ENCODE results near the gene ATE1. TPM values are rescaled to one million over a fixed set of nuclear protein-coding genes. Genes with fewer than 3 reads are reported as not detected.

ATE1 gene
- total RNA-seq, 2 experiments from 2014 or later, result 22.1 to 22.9 TPM

DNA sequence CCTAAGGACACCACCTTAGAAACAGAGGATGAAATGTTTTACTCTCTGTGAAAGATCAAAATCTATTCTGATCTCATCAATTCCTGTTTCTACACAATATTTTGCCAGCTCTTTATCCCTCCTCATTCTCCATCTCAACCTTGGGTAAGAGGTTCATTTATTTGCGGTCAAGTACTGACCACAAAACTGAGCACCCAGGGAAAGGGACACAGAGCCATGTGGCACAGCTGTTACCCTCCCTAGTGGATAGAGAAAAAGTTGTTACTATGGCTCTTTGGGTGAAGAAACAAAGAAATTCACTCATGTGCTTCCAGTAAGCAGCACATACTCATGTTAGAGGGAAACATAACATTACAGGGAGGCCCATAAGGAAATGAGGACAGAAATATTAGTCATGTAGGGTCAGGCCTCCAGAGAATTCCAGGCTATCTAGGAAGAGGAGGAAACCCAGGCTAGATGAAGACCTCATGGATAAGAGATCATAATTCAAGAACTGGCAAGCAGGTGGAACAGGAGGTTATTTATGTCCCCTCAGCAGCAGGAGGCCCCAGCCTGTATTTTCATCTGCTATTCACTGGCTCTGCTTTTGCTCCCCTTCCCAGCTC lies 114.5 kb downstream of the ATE1 start:
- Mint-ChIP-seq H3K9me3 (no peaks in the 10 kb centered on the region), H3K4me3 (no peak overlapping the region), H3K4me1 (no peaks in the 10 kb centered on the region), H3K36me3 (ENCODE audit: low read depth) (no peaks in the 10 kb centered on the region), H3K27me3 (no peaks in the 10 kb centered on the region), H3K27ac (no peak overlapping the region)
- CTCF ChIA-PET, result interaction anchor here (1.0 to 1.1 kb wide), 2 partner anchors 10 to 12 kb away, joined by 3 to 4 read pairs; no protein-coding TSS in a partner anchor
- no peak for DNase-seq
- POLR2A ChIA-PET, result no interaction called here

DNA sequence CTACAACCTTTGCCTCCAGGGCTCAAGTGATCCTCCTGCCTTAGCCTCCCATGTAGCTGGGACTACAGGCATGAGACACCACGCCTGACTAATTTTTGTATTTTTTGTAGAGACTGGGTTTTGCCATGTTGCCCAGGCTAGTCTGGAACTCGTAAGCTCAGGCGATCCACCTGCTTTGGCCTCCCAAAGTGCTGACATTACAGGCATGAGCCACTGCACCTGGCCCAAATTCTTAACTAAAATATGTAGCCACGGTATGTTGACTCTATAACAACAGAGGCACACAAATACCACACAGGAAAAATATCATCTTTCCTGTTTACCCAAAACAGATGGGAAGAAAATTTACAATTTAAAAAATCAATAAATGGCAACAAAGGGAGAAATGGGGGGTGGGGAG lies 115.8 kb downstream of the ATE1 start:
- Mint-ChIP-seq H3K4me1 (no peaks in the 10 kb centered on the region), H3K27me3 (no peaks in the 10 kb centered on the region), H3K9me3 (no peaks in the 10 kb centered on the region), H3K27ac (no peak overlapping the region), H3K4me3 (no peak overlapping the region), H3K36me3 (ENCODE audit: low read depth) (no peaks in the 10 kb centered on the region)
- DNase-seq, result no peak
- CTCF ChIA-PET, result interaction anchor here (1.3 kb wide), 1 partner anchor 13 kb away, joined by 4 read pairs; no protein-coding TSS in a partner anchor
- POLR2A ChIA-PET, result no interaction called here

DNA sequence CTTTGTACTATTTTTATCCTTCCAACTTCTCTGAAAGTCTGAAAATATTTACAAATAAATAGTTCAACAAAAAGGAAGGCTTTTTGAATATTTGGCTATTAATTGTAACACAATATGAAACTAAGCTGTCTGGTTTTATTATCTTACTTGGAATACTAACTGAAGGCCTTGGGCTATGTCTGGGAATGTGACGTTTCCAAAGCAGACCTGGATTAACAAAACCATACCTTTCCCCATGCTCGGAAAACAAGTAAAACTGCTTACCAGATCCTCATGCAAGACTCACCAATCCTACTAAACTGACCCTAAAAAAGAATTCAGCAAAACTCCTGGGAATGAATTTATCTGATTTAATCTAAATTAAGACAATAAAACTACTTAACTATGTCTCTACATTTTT lies 116.4 kb downstream of the ATE1 start:
- H3K9me3 Mint-ChIP-seq, result no peaks in the 10 kb centered on the region
- CTCF ChIA-PET, result interaction anchor here (1.3 kb wide), 1 partner anchor 13 kb away, joined by 4 read pairs; no protein-coding TSS in a partner anchor
- H3K36me3 Mint-ChIP-seq (ENCODE audit: low read depth), result no peaks in the 10 kb centered on the region

DNA sequence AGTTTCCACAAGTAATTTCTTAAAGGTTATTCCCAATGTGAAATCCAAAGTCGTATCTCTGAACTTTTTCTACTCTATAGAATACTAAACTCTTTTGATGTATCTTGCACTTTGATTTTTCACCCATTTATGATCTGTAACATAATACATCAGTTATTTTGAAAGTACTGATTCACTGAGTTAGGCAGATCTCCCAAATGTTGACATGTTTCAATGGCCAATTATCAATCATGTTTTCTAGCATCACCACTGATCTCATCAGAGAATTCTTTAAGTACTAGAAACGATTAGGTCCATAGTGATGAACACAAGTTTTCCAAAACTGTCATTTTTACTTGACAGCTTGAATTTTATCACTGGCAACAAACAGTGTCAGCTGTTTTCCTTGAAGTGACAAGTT lies 119.0 kb downstream of the ATE1 start:
- H3K36me3 Mint-ChIP-seq (ENCODE audit: low read depth), result no peaks in the 10 kb centered on the region
- CTCF ChIA-PET, result no interaction called here
- no peak overlapping the region for H3K4me3 Mint-ChIP-seq
- POLR2A ChIA-PET, result no interaction called here
- no peak overlapping the region for H3K27ac Mint-ChIP-seq
- DNase-seq, result no peak
- no peaks in the 10 kb centered on the region for H3K9me3 Mint-ChIP-seq
- no peaks in the 10 kb centered on the region for H3K27me3 Mint-ChIP-seq
- H3K4me1 Mint-ChIP-seq, result no peaks in the 10 kb centered on the region

More for the DNA sequence above, 116.4 kb downstream of the ATE1 start:
- Mint-ChIP-seq H3K27me3 (no peaks in the 10 kb centered on the region), H3K27ac (no peak overlapping the region), H3K4me1 (no peaks in the 10 kb centered on the region), H3K4me3 (no peak overlapping the region)
- POLR2A ChIA-PET, result no interaction called here
- no peak for DNase-seq

DNA sequence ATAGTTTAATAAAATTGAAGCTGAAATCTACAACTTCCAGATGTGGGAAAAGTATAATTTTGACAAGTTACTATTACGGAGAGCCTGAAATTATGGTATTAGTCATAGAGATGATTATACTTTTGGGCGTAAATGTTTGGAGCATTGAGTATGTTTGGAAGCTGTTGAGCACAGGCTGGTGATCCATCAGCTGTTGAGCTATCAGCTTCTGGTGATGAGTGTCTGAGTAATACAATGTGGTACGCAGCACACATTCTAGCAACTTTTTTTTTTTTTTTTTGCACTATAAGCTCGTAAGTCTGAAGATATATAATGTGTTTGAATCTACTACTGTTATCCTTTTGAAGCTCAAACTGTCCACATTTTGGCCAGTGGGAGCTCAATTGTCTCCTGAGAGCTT lies 123.4 kb downstream of the ATE1 start:
- no peaks in the 10 kb centered on the region for H3K4me1 Mint-ChIP-seq
- POLR2A ChIA-PET, result no interaction called here
- no peaks in the 10 kb centered on the region for H3K27me3 Mint-ChIP-seq
- no peak overlapping the region for H3K4me3 Mint-ChIP-seq
- DNase-seq, result no peak
- CTCF ChIA-PET, result interaction anchor here (1.0 to 1.3 kb wide), 3 partner anchors 10 to 20 kb away, joined by 3 to 5 read pairs (median 4); no protein-coding TSS in a partner anchor
- no peak overlapping the region for H3K27ac Mint-ChIP-seq
- no peaks in the 10 kb centered on the region for H3K36me3 Mint-ChIP-seq (ENCODE audit: low read depth)
- H3K9me3 Mint-ChIP-seq, result no peaks in the 10 kb centered on the region

- no peaks in the 10 kb centered on the region for H3K27me3 Mint-ChIP-seq
- ChIA-PET CTCF (no interaction called here), POLR2A (no interaction called here)
- H3K4me3 Mint-ChIP-seq, result no peak overlapping the region
- no peak for DNase-seq
- H3K9me3 Mint-ChIP-seq, result no peaks in the 10 kb centered on the region
- H3K4me1 Mint-ChIP-seq, result no peaks in the 10 kb centered on the region
- no peak overlapping the region for H3K27ac Mint-ChIP-seq
- no peaks in the 10 kb centered on the region for H3K36me3 Mint-ChIP-seq (ENCODE audit: low read depth)
These were observed 124.2 kb downstream of the ATE1 start for GRCh38 chr10:121803611-121804010.

DNA sequence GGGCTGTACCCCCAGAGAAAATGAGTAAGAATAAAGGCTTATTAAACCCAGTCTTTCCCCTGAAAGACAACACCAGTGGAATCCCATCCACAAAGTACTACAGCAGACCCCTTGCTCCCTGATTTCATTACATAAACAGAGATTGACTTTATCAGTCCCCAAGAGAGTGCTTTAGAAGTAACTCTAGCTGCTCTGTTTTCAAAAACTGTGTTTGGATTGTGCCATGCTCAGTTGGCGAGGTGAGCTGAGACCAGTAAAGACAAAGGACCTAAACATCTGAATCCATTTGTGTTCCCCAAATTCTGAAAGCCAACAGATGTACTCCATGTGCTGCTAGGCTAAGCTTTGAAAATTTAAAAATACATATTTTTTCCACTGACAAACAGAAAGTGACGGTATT lies 127.0 kb downstream of the ATE1 start:
- no peaks in the 10 kb centered on the region for H3K4me1 Mint-ChIP-seq
- ChIA-PET POLR2A (no interaction called here), CTCF (no interaction called here)
- H3K36me3 Mint-ChIP-seq (ENCODE audit: low read depth), result no peaks in the 10 kb centered on the region
- no peak for DNase-seq
- H3K4me3 Mint-ChIP-seq, result no peak overlapping the region
- no peaks in the 10 kb centered on the region for H3K27me3 Mint-ChIP-seq
- H3K9me3 Mint-ChIP-seq, result no peaks in the 10 kb centered on the region
- H3K27ac Mint-ChIP-seq, result no peak overlapping the region

- no peaks in the 10 kb centered on the region for H3K27me3 Mint-ChIP-seq
- H3K9me3 Mint-ChIP-seq, result no peaks in the 10 kb centered on the region
- ChIA-PET POLR2A (no interaction called here), CTCF (no interaction called here)
- no peaks in the 10 kb centered on the region for H3K36me3 Mint-ChIP-seq (ENCODE audit: low read depth)
- DNase-seq, result no peak
- H3K4me3 Mint-ChIP-seq, result no peak overlapping the region
- H3K27ac Mint-ChIP-seq, result no peak overlapping the region
- no peaks in the 10 kb centered on the region for H3K4me1 Mint-ChIP-seq
These were observed 127.7 kb downstream of the ATE1 start for GRCh38 chr10:121800146-121800545.

DNA sequence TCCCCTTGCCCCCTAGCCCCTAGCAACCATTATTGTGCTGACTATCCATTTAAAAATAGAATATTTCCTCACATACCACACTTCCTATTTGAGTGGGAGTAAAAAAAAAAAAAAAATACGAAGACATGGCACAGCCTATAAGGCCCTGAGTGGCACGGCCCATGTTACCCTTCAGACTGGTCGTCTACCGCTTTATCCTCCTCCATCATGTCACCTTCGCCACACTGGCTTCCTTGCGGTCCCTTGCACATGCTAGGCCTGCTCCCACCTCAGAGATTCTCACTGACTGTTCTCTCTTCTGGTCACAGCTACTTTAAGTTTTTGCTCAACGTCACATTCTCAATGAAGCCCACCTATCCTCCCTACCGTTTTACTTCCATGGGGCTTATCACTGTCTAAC lies 130.3 kb downstream of the ATE1 start:
- DNase-seq, result no peak
- Mint-ChIP-seq H3K27ac (no peak overlapping the region), H3K4me1 (no peaks in the 10 kb centered on the region), H3K36me3 (ENCODE audit: low read depth) (no peaks in the 10 kb centered on the region), H3K4me3 (no peak overlapping the region), H3K27me3 (no peaks in the 10 kb centered on the region), H3K9me3 (no peaks in the 10 kb centered on the region)
- CTCF ChIA-PET, result no interaction called here
- POLR2A ChIA-PET, result no interaction called here

DNA sequence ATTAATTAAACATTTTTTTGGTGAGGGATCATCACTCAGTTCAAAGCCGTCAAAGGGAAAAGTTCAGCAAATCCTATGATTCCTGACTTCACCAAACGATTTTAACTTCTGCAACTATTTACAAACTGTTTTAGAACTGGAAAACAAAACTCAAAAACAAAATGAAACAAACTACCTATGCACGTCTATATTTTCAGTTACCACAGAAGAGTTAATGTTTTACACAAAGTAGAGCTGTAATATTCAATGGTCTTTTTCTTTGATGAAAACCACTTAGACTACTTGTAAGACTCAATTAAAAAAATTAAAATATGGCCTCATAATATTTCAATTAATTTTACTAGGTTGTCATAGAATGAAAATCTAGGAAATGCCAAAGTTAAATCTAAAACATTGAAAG lies 131.5 kb downstream of the ATE1 start:
- no peaks in the 10 kb centered on the region for H3K36me3 Mint-ChIP-seq (ENCODE audit: low read depth)
- DNase-seq, result no peak
- ChIA-PET POLR2A (no interaction called here), CTCF (no interaction called here)
- H3K4me1 Mint-ChIP-seq, result no peaks in the 10 kb centered on the region
- no peaks in the 10 kb centered on the region for H3K27me3 Mint-ChIP-seq
- H3K4me3 Mint-ChIP-seq, result no peak overlapping the region
- no peaks in the 10 kb centered on the region for H3K9me3 Mint-ChIP-seq
- H3K27ac Mint-ChIP-seq, result no peak overlapping the region

GRCh38 chr10:121792198-121792597 lies 135.6 kb downstream of the ATE1 start:
- ChIA-PET CTCF (no interaction called here), POLR2A (no interaction called here)
- Mint-ChIP-seq H3K4me3 (no peak overlapping the region), H3K9me3 (no peaks in the 10 kb centered on the region), H3K27ac (no peak overlapping the region), H3K27me3 (no peaks in the 10 kb centered on the region), H3K4me1 (no peaks in the 10 kb centered on the region), H3K36me3 (ENCODE audit: low read depth) (no peaks in the 10 kb centered on the region)
- no peak for DNase-seq

DNA sequence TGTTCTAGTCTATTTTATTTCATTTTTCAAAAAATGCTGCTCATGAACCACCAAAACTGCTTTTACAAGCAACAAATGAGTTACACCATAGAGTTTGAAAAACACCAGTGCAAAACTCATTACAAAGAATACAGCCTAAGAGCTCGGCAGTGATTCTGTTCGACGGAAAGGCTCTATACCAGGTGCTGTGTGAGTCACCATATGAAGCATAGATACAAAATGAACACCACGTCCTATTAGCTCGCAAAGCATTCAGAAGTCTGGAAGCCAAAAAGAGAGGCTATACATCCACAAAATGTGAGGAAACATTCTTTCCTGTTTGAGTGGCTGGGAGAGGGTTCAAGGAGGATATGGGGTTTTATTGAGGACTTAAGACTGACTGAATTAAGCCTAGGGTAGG lies 136.1 kb downstream of the ATE1 start:
- Mint-ChIP-seq H3K4me3 (no peak overlapping the region), H3K4me1 (no peaks in the 10 kb centered on the region), H3K9me3 (no peaks in the 10 kb centered on the region), H3K36me3 (ENCODE audit: low read depth) (no peaks in the 10 kb centered on the region), H3K27me3 (no peaks in the 10 kb centered on the region), H3K27ac (no peak overlapping the region)
- no peak for DNase-seq
- POLR2A ChIA-PET, result no interaction called here
- CTCF ChIA-PET, result no interaction called here

GRCh38 chr10:121788717-121789116 lies 139.1 kb downstream of the ATE1 start:
- no peak overlapping the region for H3K27ac Mint-ChIP-seq
- peaks cover 3% of the 10 kb centered on the region for H3K36me3 Mint-ChIP-seq (ENCODE audit: low read depth)
- H3K4me3 Mint-ChIP-seq, result no peak overlapping the region
- ChIA-PET POLR2A (no interaction called here), CTCF (no interaction called here)
- DNase-seq, result no peak
- no peaks in the 10 kb centered on the region for H3K4me1 Mint-ChIP-seq
- no peaks in the 10 kb centered on the region for H3K9me3 Mint-ChIP-seq
- no peaks in the 10 kb centered on the region for H3K27me3 Mint-ChIP-seq

DNA sequence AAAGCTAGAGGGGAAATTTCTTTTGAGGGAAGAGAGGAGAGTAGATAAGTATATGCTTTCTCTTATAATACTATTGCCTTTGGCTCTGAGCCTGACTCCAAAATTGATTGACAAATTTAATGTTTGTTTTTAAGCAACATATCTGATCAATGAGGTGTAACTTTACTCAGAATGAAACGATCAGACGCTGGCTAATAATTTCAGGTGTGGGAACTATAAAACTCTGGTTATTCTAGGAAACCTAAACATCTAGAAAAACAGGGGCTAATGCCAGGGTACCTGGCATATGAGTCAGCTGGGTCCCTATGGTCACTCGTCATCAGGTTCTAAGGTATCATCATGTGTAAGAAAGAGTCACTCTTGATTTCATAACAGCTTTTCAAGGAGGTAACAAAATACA lies 139.7 kb downstream of the ATE1 start:
- H3K36me3 Mint-ChIP-seq (ENCODE audit: low read depth), result peaks cover 3% of the 10 kb centered on the region

More for the DNA sequence above, 139.7 kb downstream of the ATE1 start:
- CTCF ChIA-PET, result no interaction called here
- DNase-seq, result no peak
- Mint-ChIP-seq H3K27ac (no peak overlapping the region), H3K4me3 (no peak overlapping the region), H3K4me1 (no peaks in the 10 kb centered on the region), H3K9me3 (no peaks in the 10 kb centered on the region), H3K27me3 (no peaks in the 10 kb centered on the region)
- POLR2A ChIA-PET, result no interaction called here

All from activated CD4-positive, alpha-beta memory T cell treated with anti-CD3 and anti-CD28 coated beads, Interleukin-2, amount 10 ng/mL, durations not matched to agents 7 days and 5 days (primary cell).